Activated CD4-positive, alpha-beta T cell treated with anti-CD3 and anti-CD28 coated beads, Interleukin-2, Interleukin-6, amounts not matched to agents 100 ng/mL and 50 ng/mL, durations not matched to agents 16 hours and 8 hours (primary cell): ENCODE results near the gene EEF1AKMT3.

Experiments used
- DNase-seq: peaks from one replicate; pipeline ENCODE4 v3.0.0-alpha.2; 2020

Gene EEF1AKMT3

DNA sequence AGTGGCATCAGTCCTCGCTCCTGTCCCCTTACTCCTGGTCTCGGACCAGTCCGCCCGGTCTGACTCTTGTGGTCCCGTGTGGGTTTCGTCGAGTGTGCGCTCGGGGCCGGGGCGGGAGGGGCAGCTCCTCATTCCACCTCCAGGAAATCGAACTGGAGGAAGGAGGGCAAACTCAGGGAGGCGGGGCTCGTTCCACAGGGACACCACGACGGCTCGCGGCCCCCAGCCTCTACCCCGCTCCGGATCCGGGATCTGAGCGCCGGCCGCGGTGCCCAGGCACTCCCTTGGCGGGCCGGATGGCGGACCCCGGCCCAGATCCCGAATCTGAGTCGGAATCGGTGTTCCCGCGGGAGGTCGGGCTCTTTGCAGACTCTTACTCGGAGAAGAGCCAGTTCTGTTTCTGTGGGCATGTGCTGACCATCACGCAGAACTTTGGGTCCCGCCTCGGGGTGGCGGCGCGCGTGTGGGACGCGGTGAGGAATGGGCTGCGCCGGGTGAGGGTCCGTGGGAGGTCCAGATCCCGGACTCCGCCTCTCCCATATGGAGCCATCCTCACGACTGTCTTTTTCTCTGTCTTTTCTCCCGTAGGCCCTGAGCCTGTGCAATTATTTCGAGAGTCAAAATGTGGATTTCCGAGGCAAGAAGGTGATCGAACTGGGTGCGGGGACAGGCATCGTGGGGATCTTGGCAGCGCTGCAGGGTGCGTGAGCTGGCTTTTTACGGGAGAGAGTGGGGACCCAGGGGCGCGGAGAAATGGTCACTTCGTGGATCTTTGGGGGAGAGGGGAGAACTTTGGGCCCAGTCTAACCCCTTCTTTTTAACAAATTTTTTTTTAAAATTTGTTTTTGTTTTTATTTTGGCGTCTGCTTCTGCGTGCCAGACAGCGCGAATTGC is at the start of gene EEF1AKMT3:
TSS of gene EEF1AKMT3 (plus strand) at position 186 of the 894 bp plus-strand sequence. CDS start at position 297, 111 bp downstream.
- DNase-seq, result peak; percentile 63

DNA sequence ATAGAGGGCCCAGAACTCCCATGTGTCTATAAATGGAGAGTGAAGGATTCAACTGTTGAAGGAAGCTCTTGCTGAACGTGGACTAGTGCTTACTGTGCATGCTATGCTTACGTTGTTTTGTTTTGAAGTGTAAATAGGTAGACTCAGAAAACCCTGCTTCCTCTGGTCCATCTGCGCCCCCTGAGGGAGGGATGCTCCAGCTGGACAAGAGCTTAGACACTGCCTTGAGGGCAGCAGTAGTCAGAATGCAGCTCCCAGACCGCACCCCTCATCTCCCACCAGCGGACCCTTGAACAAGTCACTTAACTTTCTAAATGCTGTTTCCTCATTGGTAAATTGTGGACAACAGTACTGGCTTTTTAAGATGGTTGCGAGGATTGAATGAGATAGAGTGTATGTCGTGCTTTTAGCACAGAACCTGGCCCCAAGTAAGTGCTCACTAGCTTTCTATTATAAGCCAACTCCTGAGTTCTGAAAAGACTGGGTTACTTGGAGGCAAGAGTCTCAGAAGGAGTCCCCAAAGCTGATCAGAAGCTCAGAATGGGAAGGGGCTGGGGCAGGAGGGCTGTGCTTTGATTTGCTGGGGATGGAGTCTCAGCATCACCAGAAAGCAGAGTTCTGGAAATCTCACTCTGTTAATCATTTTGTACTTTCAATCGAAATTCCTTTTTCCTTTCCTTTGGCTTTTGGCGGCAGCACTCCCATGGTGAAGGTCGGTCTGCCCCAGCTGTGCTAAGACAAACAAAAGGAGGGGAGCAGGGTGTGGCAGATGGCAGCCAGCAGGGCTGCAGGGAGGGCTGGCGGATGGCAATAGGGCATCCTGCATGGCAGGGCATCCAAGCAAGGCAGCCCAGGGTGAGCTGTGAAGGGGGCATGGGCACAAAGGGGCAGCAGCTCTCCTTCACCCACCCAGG is 49.4 kb upstream of the EEF1AKMT3 start:
- DNase-seq, result no peak

DNA sequence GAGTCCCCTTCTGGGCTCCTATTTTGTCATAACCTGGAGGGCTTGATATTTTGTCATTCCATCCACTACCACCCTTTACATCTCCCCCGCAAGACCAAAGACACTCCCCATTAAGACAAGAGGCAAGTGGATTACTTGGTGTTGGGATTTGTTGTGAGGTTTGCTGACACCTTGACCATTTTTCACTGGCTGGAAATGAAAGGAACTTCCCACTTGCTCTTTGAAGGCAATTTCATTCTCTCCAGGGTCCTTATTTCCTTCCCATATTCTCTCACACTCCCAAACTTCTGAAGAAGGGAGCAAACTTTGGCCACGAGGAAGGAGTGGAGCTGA is 48.8 kb upstream of the EEF1AKMT3 start:
- DNase-seq, result no peak

DNA sequence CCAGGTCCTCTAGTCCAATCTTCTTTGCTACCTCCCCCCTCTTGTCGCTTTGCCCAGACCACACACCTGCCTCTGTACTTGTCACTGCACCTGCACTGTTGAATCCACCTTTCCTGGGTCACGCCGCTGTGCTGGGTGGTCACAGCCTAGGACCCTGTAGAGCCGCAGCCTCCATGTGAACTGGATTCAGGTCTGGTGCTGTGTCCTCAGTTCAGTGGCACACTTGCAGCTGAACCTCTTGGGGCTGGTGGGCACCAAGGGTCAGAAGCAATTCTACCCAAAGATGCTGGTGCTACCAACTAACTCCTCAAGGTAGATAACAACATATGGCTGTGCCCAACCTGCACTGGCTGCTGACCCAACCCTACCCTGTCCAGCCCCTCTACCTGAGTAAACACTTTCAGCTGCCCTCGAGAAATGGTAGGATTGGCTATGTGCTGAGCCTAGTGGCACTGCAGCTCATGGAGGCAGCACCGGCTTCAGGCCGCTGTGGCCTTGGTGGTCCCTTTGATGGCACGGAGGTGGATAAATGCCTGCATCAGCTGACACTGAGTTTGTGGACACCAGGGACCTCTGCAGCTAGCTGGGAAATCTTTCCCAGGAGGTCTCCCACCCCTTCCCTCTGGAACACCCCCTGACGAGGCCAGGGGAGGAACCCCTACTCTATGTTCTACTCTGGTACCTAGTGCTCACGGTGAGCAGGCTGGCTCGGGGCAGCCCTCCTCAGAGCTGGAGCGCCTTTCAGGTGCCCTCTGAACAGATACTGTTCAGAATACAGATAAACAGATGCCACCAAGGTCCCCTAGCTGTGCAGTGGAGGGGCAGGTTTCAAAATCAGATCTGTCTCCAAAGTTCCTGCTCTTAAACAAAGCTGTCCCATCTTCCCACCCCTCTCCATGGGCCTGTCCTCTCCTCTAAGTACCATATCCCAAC is 48.1 kb upstream of the EEF1AKMT3 start:
- no peak for DNase-seq

DNA sequence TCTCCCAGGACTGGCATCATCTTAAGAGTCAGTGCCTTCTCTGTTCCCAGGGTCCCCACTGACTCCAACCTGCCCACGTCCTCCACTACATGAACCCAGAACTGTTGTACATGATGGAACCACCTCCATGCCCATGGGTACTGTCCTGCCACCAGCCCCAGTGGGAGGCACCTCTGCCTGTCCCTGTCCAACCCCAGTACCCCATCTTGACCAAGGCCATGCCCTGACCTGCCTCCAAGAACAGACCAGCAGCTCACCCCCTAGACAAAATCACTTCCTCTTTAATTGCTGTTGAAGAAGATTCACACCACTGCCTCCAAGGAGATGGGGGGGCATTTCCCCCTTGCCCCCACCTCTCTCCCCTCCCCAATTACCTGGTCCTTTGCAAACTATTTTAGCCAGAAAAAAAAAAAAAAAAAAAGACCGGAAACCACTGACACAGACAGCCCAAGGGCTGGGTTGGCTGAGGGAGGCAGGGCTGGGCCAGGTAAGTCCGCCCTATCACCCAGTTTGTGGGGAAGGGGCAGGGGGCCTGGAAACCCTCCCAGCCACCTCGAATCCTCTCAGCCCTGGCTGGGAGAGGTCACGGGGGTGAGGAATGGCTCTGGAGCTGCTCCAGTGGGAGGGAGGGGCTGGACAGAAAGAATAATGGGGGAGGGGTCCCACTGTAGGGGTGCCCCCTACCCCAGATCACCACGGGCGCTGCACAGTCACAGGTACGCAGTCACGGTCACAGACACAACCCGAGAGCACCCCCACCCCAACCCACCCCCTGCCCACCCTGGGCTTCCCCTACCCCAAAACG is 47.3 kb upstream of the EEF1AKMT3 start:
- no peak for DNase-seq

DNA sequence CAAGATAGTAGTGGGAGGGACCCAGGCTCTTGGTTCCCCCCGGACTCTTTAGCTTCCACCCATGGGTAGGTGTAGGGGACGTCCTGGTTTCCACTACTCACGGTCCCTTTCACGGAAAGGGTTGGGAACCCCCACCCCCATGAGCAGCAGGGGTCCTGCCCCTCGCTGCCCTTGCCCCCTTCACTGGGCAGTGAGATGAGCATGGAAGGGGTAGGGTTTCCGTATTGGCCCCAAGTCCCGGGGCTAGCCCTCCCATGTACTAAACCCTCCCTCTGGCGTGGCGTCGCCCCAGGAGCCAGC is 46.6 kb upstream of the EEF1AKMT3 start:
- no peak for DNase-seq

DNA sequence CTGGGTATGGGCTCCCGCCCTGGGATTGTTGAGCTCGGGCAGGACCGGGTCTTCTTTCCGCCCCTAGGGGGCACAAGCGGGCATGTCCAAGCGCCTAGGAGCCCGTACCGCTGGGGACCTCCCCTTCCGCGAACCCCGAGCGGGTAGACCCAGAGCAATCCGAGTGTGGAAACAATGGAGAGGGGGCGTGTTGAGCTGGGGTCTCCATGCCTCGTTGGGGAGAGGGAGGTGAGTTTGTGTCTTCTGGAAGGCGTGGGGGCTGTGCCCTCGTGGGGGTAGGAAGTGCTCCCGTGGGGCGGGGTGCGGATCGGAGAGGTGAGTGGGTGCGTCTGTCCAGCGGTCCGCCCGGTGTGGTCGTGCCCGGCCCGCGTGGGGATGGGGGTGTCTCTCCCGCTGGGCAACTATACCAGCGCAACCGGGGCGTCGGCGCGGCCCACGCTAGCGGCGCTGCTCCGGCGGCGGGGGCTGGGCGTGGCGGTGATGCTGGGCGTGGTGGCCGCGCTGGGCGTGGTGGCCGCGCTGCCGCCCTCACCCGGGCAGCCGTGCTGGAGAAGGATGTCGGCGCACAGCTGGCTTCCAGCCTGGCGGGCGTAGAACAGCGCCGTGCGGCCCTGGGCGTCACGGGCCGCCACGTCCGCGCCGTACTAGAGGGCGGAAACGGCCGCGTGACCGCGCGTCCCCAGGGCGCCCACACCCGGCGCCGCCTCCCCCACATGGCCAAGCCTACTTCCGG is 46.1 kb upstream of the EEF1AKMT3 start:
- peak; percentile 35 for DNase-seq

DNA sequence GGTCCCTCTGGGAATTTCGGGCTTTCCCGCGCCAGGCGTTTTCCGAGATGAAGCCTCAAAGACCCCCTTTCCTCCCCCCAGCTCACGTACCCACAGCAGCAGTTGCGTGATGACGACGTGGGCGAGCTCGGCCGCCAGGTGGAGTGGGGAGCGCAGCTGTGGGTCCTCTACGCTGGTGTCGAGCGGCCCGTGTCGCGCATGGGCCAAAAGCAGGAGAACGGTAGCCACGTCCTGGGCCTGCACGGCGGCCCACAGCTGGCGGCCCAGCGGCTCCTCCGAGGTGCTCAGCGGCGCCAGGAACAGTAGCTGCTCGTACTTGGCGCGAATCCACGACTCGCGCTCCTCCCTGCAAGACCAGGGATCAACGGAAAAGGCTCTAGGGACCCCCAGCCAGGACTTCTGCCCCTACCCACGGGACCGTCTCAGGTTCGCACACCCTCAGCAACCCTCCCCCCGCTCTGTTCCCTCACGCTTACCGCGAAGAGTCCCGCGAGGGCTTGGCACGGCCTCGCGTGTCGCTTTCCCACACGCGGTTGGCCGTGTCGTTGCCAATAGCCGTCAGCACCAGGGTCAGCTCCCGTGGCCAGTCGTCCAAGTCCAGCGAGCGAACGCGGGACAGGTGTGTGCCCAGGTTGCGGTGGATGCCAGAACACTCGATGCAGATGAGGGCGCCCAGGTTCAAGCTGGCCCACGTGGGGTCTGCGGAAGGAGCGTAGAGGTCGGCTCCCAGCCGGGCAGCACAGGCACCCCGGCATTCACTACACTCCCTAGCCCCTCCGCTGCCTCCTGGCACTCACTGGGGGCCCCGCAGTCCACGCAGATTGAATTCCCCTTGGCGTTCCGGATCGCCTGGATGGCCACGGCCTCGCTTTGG is 45.3 kb upstream of the EEF1AKMT3 start:
- no peak for DNase-seq

DNA sequence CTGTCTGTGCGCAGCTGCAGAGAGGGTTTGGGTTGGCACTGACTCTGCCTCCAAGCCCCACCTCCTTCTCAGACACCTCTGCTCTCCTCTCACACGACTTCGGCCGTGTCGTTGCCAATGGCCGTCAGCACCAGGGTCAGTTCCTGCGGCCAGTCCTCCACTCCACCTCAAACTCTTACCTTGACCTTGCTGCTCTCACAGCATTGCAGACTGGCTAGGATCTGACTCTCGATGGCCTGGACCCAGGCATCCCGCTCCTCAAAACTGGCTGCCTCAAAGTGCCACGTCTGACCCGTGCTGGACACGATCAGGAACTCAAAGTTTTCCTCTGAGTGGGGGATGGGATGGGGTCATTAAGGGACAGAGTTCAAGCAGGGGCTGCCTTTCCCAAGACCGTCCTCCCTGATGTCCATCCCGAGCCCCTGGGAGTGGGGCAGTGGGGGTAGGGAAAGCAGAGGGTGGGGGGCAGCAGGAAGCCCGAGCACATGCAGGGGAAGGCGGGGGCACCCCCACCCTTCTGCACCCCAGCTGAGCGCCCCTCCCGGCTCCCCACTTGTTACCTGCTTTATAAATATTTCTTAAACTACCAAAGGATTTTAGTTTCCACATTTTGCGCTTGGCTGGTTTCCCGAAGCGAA is 44.5 kb upstream of the EEF1AKMT3 start:
- no peak for DNase-seq

DNA sequence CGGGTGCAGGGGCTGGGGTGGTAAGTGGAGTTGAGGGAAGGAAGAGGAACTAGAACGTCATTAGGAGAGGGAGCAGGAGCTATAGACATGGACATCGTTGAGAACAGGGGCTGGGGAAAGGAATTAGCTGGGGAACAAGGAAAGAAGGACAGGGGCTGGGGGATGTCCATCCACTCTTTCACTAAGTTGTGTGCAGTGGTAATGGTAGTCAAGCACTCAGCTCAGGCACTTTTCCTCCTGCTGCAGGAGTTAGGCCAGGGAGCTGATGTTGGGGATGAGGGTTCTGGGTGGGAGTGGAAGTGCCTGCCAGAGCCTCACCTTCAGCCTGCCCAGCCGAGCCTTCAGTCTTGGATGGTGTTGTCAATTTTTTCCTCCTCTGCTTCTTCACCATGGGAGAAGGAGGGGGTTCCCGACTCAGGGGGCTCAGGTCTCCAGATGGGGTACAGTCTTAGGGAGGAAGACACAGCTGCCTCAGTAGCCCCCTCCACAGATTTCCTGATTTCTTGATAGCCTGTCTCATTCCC is 43.0 kb upstream of the EEF1AKMT3 start:
- DNase-seq, result no peak

DNA sequence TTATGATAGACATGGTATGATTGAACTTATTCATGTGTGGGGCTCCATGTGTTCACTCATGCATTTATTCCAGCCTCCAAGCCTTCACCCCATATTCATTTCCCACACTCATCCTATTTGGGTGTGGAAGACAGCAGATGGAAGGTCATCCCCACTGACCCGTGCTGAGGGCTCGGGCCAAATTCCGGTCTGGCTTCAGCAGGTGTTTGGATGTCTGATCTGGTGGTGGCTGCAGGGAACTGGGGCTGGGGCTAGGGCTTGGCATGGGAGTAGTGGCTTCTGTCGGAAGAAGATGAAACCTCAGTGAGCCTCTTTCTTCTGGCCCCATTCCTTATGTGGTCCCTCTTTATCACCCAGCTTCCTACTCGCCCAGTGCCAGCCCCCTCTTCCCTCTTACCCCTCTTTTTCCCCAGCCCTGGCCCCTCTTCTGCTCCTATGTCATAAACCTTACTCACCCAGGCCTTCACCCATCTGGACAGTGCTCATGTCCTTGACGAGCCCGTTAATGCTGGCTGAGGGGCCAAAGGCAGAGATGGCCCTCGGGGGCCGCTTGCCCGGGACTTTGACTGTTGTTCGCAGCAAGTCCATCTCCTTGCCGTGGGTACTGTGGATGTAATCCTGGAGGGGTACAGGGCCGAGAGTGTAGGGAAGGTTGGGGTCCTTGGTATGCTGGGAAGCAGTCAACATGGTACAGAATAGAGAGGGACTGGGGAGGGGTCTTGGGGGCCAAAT is 41.9 kb upstream of the EEF1AKMT3 start:
- DNase-seq, result no peak

DNA sequence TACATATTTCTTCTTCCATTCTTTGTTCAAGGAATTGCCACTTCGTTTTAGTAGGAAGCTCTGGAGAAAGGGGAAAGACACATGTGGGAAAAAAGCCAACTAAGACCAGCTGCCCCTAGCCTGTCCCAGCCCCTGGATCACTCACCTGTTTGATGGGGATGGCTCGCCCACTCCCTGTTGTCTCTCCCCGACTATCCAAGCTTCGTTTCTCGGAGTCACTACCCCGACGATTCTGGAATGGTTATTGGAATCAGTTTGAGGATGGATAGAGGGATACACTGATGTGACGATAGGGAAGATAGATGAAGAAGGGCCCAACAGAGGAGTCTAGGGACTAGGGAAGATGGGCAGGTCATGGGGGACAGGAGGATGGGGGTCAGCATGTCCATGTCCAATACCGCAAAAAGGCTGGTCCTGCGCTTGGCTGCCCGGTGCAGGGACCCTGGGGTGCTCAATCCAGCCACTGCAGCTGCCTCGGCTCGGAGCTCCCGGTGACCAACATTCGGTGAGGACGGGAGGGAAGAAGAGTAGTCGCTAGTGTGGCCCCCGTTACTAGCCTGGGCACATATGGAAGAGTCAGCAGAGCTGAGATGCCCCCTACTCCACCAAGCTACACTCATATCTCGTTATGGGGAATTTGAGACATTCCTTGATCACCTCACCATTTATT is 40.9 kb upstream of the EEF1AKMT3 start:
- no peak for DNase-seq

DNA sequence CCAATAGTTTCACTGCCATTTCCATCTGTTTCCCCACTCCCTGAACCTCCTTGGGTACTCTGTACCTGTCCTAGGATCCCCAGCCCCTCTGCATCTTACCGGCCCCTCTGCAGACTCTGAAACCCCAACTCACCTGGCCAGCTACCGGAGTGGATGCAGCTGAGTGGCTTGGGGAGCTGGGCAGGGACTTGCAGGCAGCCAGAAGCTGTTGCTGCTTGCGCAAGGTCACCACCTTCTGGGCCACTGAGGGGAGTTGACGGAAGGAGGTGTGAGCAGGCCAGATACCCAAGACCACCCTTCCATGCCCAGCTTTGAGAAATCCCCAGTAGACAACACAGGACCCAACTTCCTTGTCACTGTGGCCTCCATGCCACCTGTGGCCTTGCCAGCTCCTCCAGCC is 40.1 kb upstream of the EEF1AKMT3 start:
- DNase-seq, result no peak

DNA sequence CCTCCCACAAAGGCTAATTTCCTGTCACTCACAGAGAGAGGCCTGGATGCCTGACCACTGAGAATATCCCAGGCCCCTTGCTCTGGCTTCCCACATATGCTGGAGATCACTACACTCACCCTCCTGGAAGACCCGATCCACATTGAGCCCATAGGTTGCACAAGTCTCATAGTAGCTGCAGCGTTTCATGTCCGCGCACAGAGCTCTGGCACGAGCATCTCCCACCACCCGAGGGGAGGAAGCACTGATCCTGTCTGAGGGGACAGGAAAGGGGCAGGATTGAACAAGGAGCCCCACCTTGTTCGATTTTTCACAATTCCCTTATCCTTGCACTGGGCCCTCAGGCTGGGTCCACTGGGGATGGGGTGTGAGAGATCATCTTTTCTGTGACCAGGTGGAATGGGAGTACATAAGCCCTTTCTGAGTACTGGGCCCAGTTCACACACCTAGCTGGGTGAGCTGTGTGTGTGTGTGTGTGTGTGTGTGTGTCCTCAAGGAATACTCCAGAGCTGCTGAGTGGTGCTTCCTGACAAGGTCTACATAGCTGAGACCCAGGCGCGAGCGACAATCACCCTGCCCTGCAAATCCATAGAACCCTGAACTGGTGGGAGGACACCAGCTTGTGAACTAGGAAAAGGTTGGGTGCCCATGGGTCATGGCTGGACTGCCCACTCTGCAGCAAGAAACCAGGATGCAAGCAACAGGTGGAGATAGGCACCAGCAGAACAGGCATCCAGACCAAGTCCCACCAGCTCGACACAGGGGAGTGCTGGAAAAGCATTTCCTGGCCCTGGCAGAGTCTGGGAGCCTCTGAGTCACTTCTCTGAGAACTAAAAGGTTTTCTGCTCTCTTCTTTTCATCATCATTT is 39.5 kb upstream of the EEF1AKMT3 start:
- no peak for DNase-seq

DNA sequence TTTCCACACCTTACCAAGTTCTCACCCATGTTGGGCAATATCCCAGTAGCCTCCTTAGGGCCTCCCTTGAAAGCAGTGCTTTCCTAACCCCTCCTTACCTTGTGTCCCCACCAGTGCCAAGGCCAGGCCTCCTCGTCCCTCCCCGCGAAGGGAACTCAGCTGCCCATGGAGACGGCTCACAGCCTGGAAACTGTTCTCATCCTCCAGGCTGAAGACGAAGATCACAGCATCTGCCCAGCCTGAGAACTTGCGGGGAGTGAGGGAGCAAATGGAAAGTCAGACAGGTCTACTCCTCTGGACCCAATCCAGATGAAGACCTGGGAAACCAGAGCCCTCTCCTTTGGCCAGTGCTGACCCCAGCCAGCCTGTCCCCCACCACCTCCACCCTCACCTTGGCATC is 38.5 kb upstream of the EEF1AKMT3 start:
- no peak for DNase-seq

DNA sequence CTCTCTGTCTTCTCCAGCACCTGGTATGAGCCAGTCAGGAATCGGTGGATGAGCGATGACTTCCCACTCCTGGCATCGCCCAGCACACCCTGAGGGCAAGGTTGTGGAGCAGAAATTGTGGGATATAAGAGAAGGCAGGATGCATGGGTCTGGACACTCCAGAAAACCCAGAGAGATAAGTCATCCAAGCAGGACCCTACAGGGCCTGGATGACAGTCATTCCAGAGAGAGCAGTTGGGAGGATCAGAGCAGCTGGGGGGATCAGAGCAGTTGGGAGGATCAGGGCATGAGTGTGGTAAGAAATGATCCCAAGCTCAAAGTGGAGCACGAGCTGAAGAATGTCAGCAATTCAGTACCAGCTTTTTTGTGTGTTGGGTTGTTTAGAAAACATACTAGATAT is 37.8 kb upstream of the EEF1AKMT3 start:
- no peak for DNase-seq

DNA sequence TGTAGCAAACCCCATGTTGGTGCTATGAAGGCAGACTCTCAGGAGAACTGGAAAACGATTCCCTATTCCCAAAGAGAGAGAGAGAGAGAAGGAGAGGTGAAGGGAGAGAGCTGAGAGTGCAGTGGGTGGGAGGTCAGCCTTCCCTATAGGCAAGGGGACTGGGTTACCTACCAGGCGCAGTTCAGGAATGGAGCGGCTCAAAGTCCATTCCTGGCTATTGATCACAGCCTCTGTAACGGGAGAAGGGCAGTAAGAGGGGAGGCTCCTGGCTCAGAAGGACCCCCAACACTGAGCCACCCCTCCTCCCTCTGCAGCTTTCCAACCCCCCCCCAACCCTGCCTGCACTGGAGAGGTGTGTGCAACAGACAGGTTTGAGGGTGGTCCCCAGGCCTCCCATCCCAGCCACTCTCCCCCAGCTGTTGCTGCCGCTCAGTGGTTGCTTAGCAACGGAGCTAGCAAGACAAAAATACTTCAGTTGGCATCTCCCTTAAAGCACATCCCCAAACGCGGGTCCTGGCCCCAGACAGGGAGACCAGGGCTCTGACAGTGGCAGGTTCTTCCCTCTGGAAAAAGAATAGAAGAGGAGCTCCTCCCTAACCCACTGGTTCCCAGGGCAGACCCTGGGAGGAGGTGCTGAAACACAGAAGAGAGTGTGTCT is 37.1 kb upstream of the EEF1AKMT3 start:
- DNase-seq, result no peak
